Measurements from ENCODE around the gene TET2. TPM values are rescaled to one million over a fixed set of nuclear protein-coding genes. Genes with fewer than 3 reads are reported as not detected.

TET2 gene
- total RNA-seq, 2 experiments from 2014 or later = 0.19 TPM; not detected in 1

- no TSS peak for BruUV-seq (replicated peaks)
- no peak overlapping the region for H2AFZ ChIP-seq (ENCODE audit: low read length)
- ChIA-PET CTCF (ENCODE audit: unreplicated experiment) (no interaction called here), POLR2A (no interaction called here)
- TF ChIP-seq EZH2phosphoT487 (IDR thresholded peaks at IDR 0.05; ENCODE audit: borderline replicate concordance, low read depth, low read length) = no peak
- TF ChIP-seq, protein P1, sequence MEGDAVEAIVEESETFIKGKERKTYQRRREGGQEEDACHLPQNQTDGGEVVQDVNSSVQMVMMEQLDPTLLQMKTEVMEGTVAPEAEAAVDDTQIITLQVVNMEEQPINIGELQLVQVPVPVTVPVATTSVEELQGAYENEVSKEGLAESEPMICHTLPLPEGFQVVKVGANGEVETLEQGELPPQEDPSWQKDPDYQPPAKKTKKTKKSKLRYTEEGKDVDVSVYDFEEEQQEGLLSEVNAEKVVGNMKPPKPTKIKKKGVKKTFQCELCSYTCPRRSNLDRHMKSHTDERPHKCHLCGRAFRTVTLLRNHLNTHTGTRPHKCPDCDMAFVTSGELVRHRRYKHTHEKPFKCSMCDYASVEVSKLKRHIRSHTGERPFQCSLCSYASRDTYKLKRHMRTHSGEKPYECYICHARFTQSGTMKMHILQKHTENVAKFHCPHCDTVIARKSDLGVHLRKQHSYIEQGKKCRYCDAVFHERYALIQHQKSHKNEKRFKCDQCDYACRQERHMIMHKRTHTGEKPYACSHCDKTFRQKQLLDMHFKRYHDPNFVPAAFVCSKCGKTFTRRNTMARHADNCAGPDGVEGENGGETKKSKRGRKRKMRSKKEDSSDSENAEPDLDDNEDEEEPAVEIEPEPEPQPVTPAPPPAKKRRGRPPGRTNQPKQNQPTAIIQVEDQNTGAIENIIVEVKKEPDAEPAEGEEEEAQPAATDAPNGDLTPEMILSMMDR (conservative IDR thresholded peaks at IDR 0.05; ENCODE audit: low read length) = no peak
- H3K4me1 ChIP-seq (ENCODE audit: insufficient read depth, low read length, poor library complexity, severe bottlenecking) = no peaks in the 10 kb centered on the region
- H3K4me3 ChIP-seq (ENCODE audit: low read depth, low read length, poor library complexity, severe bottlenecking) = no peak overlapping the region
- H3K9me2 ChIP-seq (ENCODE audit: insufficient read depth, low read length) = no peaks in the 10 kb centered on the region
- DNase-seq (ENCODE audit: low spot score) = no peak
- intact Hi-C loops (cut with micrococcal nuclease; ENCODE audit: unreplicated experiment) = no loop called here
- H3K9me3 ChIP-seq (ENCODE audit: low read length) = no peaks in the 10 kb centered on the region
- no peaks in the 10 kb centered on the region for H4K20me1 ChIP-seq (ENCODE audit: insufficient read depth, low read length)
- H3K4me2 ChIP-seq (ENCODE audit: low read length) = no peak overlapping the region
- no peaks in the 10 kb centered on the region for H3K79me2 ChIP-seq (ENCODE audit: insufficient read depth, low read depth, low read length)
- no peak overlapping the region for H3K27ac ChIP-seq (ENCODE audit: low read depth, low read length, poor library complexity, severe bottlenecking)
- no peaks in the 10 kb centered on the region for H3K36me3 ChIP-seq (ENCODE audit: insufficient read depth, low read length)
Observed at GRCh38 chr4:105166066-105166465, 19.4 kb downstream of the TET2 start.

DNA sequence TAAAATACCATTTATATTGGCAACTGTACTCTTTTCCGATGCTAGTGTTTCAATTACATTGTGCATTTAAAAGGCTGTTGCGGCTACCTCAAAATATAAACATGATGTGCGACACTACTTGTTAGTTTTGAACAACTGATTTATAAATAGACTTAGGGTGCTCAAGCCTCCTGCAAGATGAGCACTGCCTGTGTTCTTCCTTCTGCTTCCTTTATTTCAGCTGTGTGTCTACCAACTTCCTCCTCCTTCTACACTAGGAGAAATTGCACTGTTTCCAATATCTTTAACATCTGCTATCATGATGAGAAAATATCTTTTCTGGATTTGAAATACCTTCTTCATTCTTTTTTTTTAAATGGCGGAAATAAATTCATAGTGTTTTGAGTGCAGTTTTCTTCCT is 24.0 kb downstream of the TET2 start:
- no TSS peak for BruUV-seq (replicated peaks)
- DNase-seq (ENCODE audit: low spot score) = no peak
- Histone ChIP-seq H3K4me1 (ENCODE audit: insufficient read depth, low read length, poor library complexity, severe bottlenecking) (no peaks in the 10 kb centered on the region), H4K20me1 (ENCODE audit: insufficient read depth, low read length) (no peaks in the 10 kb centered on the region), H3K79me2 (ENCODE audit: insufficient read depth, low read depth, low read length) (no peaks in the 10 kb centered on the region), H3K4me2 (ENCODE audit: low read length) (no peak overlapping the region), H3K27ac (ENCODE audit: low read depth, low read length, poor library complexity, severe bottlenecking) (no peak overlapping the region), H3K36me3 (ENCODE audit: insufficient read depth, low read length) (no peaks in the 10 kb centered on the region), H3K9me3 (ENCODE audit: low read length) (no peaks in the 10 kb centered on the region), H2AFZ (ENCODE audit: low read length) (no peak overlapping the region), H3K9me2 (ENCODE audit: insufficient read depth, low read length) (no peaks in the 10 kb centered on the region), H3K4me3 (ENCODE audit: low read depth, low read length, poor library complexity, severe bottlenecking) (no peak overlapping the region)
- ChIA-PET CTCF (ENCODE audit: unreplicated experiment) (no interaction called here), POLR2A (interaction anchor here (0.6 kb wide), 1 partner anchor 1862 kb away, joined by 3 read pairs; no protein-coding TSS in a partner anchor)
- intact Hi-C loops (cut with micrococcal nuclease; ENCODE audit: unreplicated experiment) = no loop called here
- TF ChIP-seq, protein P1 (conservative IDR thresholded peaks at IDR 0.05; ENCODE audit: low read length) = no peak
- no peak for TF ChIP-seq EZH2phosphoT487 (IDR thresholded peaks at IDR 0.05; ENCODE audit: borderline replicate concordance, low read depth, low read length)

DNA sequence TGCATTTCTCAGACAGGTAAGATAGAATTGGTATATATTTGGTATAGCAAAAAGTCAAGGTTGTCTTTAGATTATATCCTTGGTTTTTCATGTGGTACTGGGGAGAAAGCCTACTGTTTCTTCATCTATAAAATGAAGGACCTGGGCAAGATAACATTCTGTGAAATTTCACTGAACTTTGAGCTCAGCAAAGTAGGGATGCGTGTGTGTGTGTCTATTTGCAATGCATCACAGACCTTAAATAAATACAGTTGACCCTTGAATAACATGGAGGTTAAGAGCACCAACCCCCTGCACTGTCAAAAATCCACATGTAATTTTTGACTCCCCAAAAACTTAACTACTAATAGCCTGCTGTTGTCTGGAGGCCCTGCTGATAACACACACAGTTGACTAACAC is 25.2 kb downstream of the TET2 start:
- Histone ChIP-seq H3K27ac (ENCODE audit: low read depth, low read length, poor library complexity, severe bottlenecking) (no peak overlapping the region), H3K79me2 (ENCODE audit: insufficient read depth, low read depth, low read length) (no peaks in the 10 kb centered on the region), H3K4me1 (ENCODE audit: insufficient read depth, low read length, poor library complexity, severe bottlenecking) (no peaks in the 10 kb centered on the region), H3K36me3 (ENCODE audit: insufficient read depth, low read length) (no peaks in the 10 kb centered on the region), H3K4me2 (ENCODE audit: low read length) (no peak overlapping the region), H3K4me3 (ENCODE audit: low read depth, low read length, poor library complexity, severe bottlenecking) (no peak overlapping the region), H3K9me2 (ENCODE audit: insufficient read depth, low read length) (no peaks in the 10 kb centered on the region), H3K9me3 (ENCODE audit: low read length) (no peaks in the 10 kb centered on the region), H4K20me1 (ENCODE audit: insufficient read depth, low read length) (no peaks in the 10 kb centered on the region), H2AFZ (ENCODE audit: low read length) (no peak overlapping the region)
- intact Hi-C loops (cut with micrococcal nuclease; ENCODE audit: unreplicated experiment) = no loop called here
- ChIA-PET CTCF (ENCODE audit: unreplicated experiment) (no interaction called here), POLR2A (no interaction called here)
- BruUV-seq (replicated peaks) = no TSS peak
- TF ChIP-seq EZH2phosphoT487 (IDR thresholded peaks at IDR 0.05; ENCODE audit: borderline replicate concordance, low read depth, low read length) = no peak
- TF ChIP-seq, protein P1 (conservative IDR thresholded peaks at IDR 0.05; ENCODE audit: low read length) = no peak
- DNase-seq (ENCODE audit: low spot score) = no peak
